Stimulated activated naive B cell treated with anti-CD40 and anti-IgM and Interleukin-4, amounts not matched to agents 10 μg/mL and 1 μg/mL and 100 μg/mL, for 72 hours (primary cell): Measurements from ENCODE around the gene ATP8A2.
"Not testable (repeated sequence)": the region's sequence is repeated elsewhere in the genome, so short reads cannot be mapped to it uniquely, and the experiment has no call there.

Experiments
- ATAC-seq, 2 donors: fragments of 150-1000 bp; cut with Tn5 transposase; replicated peaks; 2 replicates each; pipeline ENCODE4 v1.10.0; 2021; ENCODE audit warnings: moderate library complexity in 1 of 2
- DNase-seq: peaks from one replicate; pipeline ENCODE4 v3.0.0; 2021
- H3K27ac Mint-ChIP-seq: one replicate; pipeline ENCODE4 v1.8.0; 2022; ENCODE audit warnings: mild to moderate bottlenecking, mixed read lengths
- H3K27me3 Mint-ChIP-seq, 2 donors: one replicate each; pipeline ENCODE4 v1.8.0; 2022; ENCODE audit warnings: mixed read lengths in 2 of 2
- H3K36me3 Mint-ChIP-seq, 2 donors: one replicate each; pipeline ENCODE4 v1.8.0; 2022; ENCODE audit warnings: mixed read lengths in 2 of 2, mild to moderate bottlenecking in 1 of 2
- H3K4me1 Mint-ChIP-seq, 2 donors: one replicate each; pipeline ENCODE4 v1.8.0; 2022; ENCODE audit warnings: mixed read lengths in 2 of 2, mild to moderate bottlenecking in 1 of 2
- H3K4me3 Mint-ChIP-seq, 2 donors: one replicate each; pipeline ENCODE4 v1.8.0; 2022; ENCODE audit warnings: mild to moderate bottlenecking in 2 of 2, mixed read lengths in 2 of 2, moderate library complexity in 1 of 2
- H3K9me3 Mint-ChIP-seq, 2 donors: one replicate each; pipeline ENCODE4 v1.8.0; 2022; ENCODE audit warnings: mixed read lengths in 2 of 2, mild to moderate bottlenecking in 1 of 2

Gene ATP8A2

DNA sequence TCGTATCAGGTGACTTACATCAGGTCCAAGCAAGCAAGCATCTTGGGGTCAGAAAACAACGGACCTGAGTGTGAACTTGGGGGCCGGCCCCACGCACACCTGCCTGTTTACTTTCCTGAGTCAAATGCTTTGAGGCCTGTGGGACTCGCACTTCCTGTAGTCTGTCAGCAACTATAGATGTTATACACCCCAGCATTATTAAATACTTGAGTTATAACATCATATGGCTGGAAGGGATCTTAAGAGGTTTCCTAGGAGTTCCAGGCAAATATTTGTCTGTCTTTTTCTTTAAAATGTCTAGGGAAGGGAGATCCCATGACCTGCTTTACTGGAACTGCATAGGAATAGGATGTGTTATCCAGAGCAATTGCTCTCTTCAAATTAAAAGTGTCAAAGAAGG, 399.4 kb downstream of the ATP8A2 start:
- peaks cover 0 to 4% of the 10 kb centered on the region in 2 donors for H3K9me3 Mint-ChIP-seq
- no peaks in the 10 kb centered on the region for H3K36me3 Mint-ChIP-seq
- H3K27me3 Mint-ChIP-seq = peaks cover 0 to 11% of the 10 kb centered on the region in 2 donors
- DNase-seq (no peak), ATAC-seq (no peak)
- H3K4me1 Mint-ChIP-seq = no peaks in the 10 kb centered on the region
- no peak overlapping the region for H3K27ac Mint-ChIP-seq
- no peak overlapping the region for H3K4me3 Mint-ChIP-seq

GRCh38 chr13:25771641-25772478, 400.1 kb downstream of the ATP8A2 start:
- ATAC-seq (no peak), DNase-seq (no peak)
- Mint-ChIP-seq H3K36me3 (no peaks in the 10 kb centered on the region), H3K9me3 (peaks cover 0 to 2% of the 10 kb centered on the region in 2 donors), H3K27me3 (peaks cover 0 to 11% of the 10 kb centered on the region in 2 donors), H3K4me3 (no peak overlapping the region), H3K27ac (no peak overlapping the region), H3K4me1 (no peaks in the 10 kb centered on the region)

- peaks cover 0 to 11% of the 10 kb centered on the region in 2 donors for H3K27me3 Mint-ChIP-seq
- not testable (repeated sequence) for H3K4me1 Mint-ChIP-seq, DNase-seq, H3K9me3 Mint-ChIP-seq, H3K36me3 Mint-ChIP-seq, ATAC-seq, H3K27ac Mint-ChIP-seq, H3K4me3 Mint-ChIP-seq
Observed at GRCh38 chr13:25772534-25772933, 400.8 kb downstream of the ATP8A2 start.

GRCh38 chr13:25774056-25774455, 402.3 kb downstream of the ATP8A2 start:
- DNase-seq, H3K4me1 Mint-ChIP-seq, H3K36me3 Mint-ChIP-seq, ATAC-seq, H3K27ac Mint-ChIP-seq, H3K9me3 Mint-ChIP-seq, H3K4me3 Mint-ChIP-seq: not testable (repeated sequence)
- H3K27me3 Mint-ChIP-seq = peaks cover 7 to 15% of the 10 kb centered on the region in 2 donors

DNA sequence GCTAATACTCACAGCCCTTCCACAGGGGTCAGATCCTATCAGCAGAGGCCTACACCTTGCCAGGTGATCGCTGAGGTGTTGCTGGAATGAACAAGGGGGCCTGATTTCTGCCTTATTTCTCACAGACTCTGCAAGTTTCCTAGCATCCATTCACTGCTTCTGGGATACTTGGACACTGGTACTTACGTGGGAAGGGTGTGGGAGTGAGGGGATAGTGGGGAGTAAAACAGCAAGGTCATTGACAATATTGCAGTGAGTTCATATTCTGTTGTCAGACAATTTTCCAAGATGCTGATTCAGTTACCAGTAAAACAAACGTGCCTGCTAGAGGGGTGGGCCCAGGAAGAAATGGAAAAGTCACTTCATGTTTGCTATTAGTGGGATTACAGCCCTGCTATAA, 403.5 kb downstream of the ATP8A2 start:
- H3K4me3 Mint-ChIP-seq = no peak overlapping the region
- H3K27me3 Mint-ChIP-seq = peaks cover 7 to 15% of the 10 kb centered on the region in 2 donors
- no peak overlapping the region for H3K27ac Mint-ChIP-seq

DNA sequence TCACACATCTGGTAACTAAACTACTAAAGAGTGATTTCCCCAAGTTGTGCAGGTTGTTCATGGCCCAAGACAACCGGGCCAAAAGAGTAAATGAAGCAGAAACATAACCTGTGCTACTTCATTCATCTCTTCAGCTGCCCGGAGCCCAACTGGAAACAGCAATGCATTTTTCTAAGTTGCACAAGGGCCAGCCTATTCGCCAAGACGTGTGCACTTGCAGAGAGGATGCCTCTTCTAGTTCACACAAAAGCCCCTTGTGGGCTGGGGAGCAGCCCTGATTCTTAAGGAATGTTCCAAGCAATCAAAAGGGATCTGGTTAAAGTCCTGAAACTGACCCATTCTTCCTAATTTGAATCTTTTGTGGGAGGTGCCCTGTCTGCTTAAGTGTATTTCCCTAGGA, 404.2 kb downstream of the ATP8A2 start:
- ATAC-seq (no peak), DNase-seq (no peak)
- no peak overlapping the region for H3K27ac Mint-ChIP-seq
- H3K4me1 Mint-ChIP-seq = no peaks in the 10 kb centered on the region
- H3K4me3 Mint-ChIP-seq = no peak overlapping the region
- H3K27me3 Mint-ChIP-seq = peaks cover 7 to 15% of the 10 kb centered on the region in 2 donors
- H3K36me3 Mint-ChIP-seq = no peaks in the 10 kb centered on the region
- H3K9me3 Mint-ChIP-seq = no peaks in the 10 kb centered on the region

More for the DNA sequence above, 403.5 kb downstream of the ATP8A2 start:
- Mint-ChIP-seq H3K4me1 (no peaks in the 10 kb centered on the region), H3K36me3 (no peaks in the 10 kb centered on the region), H3K9me3 (no peaks in the 10 kb centered on the region)
- no peak for ATAC-seq
- DNase-seq = no peak

DNA sequence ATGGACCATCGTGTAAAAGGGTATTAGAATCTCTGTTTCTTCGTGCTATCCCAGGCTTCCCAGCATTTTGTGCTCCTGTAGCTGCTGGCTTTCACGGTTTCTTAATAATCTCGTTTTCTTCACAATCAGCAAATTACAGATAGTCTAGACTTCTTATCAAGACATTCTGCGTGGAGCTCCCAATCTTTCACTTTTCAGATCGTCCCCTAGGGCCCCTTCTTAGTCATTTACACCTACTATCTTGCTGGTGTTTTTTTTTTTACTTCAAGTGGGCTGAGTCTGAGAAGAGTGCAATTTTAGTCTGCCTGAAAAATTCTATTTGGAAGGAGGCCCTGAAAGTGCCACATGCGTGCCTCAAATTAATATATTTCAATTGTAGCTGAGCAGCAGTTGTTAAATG, 404.9 kb downstream of the ATP8A2 start:
- H3K4me1 Mint-ChIP-seq = no peaks in the 10 kb centered on the region
- H3K27ac Mint-ChIP-seq = no peak overlapping the region
- ATAC-seq = no peak
- no peaks in the 10 kb centered on the region for H3K9me3 Mint-ChIP-seq
- no peak overlapping the region for H3K4me3 Mint-ChIP-seq
- H3K36me3 Mint-ChIP-seq = no peaks in the 10 kb centered on the region
- DNase-seq = no peak
- H3K27me3 Mint-ChIP-seq = peaks cover 7 to 15% of the 10 kb centered on the region in 2 donors

- no peaks in the 10 kb centered on the region for H3K9me3 Mint-ChIP-seq
- no peak overlapping the region for H3K27ac Mint-ChIP-seq
- no peak overlapping the region for H3K4me3 Mint-ChIP-seq
- no peak for ATAC-seq
- peaks cover 7 to 15% of the 10 kb centered on the region in 2 donors for H3K27me3 Mint-ChIP-seq
- no peak for DNase-seq
- no peaks in the 10 kb centered on the region for H3K36me3 Mint-ChIP-seq
- H3K4me1 Mint-ChIP-seq = no peaks in the 10 kb centered on the region
Observed at GRCh38 chr13:25777509-25777908, 405.7 kb downstream of the ATP8A2 start.

DNA sequence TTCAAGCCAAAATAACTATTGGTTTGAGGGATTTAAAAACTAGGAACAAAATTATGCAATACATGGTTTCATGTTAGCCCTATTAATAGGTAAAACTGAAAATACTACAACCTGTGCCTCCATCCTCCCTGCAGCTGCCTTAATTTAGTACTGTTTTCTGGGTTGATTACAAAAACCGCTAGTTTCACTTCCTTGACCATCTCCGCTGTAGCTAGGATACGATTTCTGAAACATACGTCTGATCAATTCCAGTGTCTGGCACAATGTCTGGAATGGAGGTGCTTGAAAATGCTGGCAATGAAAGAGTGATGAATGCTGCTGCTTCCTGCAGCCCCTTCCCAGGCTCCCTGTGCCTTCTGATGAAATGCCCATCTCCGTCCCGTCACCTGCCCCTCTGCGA, 406.6 kb downstream of the ATP8A2 start:
- ATAC-seq (no peak), DNase-seq (no peak)
- H3K4me1 Mint-ChIP-seq = no peaks in the 10 kb centered on the region
- H3K4me3 Mint-ChIP-seq = no peak overlapping the region
- no peak overlapping the region for H3K27ac Mint-ChIP-seq
- H3K27me3 Mint-ChIP-seq = peaks cover 7 to 15% of the 10 kb centered on the region in 2 donors
- no peaks in the 10 kb centered on the region for H3K9me3 Mint-ChIP-seq
- H3K36me3 Mint-ChIP-seq = no peaks in the 10 kb centered on the region

DNA sequence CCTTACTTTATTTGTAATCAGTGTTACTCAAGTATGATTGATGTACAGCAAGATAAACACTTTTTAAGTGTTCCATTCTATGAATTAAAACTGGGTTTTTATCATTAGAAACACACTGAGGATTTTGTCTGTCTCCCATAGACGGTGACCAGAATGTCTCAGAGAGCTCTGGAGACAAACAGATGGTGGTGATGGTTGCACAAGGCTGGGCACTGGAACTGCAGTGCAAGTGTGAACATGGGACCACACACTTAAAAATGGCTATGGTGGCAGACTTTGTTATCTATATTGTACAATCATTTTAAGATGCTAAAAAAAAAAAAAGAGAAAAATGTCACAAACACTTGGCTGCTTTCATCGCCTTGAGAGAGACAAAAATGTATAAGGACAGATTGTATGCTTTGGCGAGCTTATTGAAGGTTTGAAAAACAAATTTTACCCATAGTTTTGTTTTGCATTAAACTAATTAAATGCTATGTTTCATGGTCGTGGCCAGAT, 407.1 kb downstream of the ATP8A2 start:
- ATAC-seq (no peak), DNase-seq (no peak)
- no peaks in the 10 kb centered on the region for H3K36me3 Mint-ChIP-seq
- H3K27ac Mint-ChIP-seq = no peak overlapping the region
- H3K4me1 Mint-ChIP-seq = no peaks in the 10 kb centered on the region
- H3K27me3 Mint-ChIP-seq = peaks cover 7 to 11% of the 10 kb centered on the region in 2 donors
- H3K9me3 Mint-ChIP-seq = no peaks in the 10 kb centered on the region
- no peak overlapping the region for H3K4me3 Mint-ChIP-seq

DNA sequence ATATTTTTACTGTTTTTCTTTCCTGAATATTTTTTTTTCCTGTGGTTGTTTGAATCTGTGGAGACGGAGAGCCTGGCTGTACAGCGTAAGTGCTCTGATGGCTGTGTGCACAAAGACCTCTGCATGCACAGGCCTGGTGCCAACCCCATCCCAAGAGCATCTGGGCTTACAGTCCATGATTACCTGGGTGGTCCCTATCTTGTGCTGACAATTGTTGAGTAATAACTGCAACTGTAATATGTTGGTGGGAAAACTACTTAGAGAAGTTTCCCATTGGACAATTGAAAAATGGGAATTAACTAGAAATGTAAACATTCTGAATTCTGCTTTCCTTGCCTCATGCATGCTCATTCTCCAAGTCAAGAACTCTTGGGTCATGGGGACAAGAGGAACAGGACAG, 411.3 kb downstream of the ATP8A2 start:
- ATAC-seq (no peak), DNase-seq (no peak)
- Mint-ChIP-seq H3K4me1 (peaks cover 0 to 4% of the 10 kb centered on the region in 2 donors), H3K36me3 (peaks cover 0 to 1% of the 10 kb centered on the region in 2 donors), H3K27me3 (peaks cover 9 to 11% of the 10 kb centered on the region in 2 donors), H3K9me3 (no peaks in the 10 kb centered on the region), H3K27ac (no peak overlapping the region), H3K4me3 (no peak overlapping the region)

DNA sequence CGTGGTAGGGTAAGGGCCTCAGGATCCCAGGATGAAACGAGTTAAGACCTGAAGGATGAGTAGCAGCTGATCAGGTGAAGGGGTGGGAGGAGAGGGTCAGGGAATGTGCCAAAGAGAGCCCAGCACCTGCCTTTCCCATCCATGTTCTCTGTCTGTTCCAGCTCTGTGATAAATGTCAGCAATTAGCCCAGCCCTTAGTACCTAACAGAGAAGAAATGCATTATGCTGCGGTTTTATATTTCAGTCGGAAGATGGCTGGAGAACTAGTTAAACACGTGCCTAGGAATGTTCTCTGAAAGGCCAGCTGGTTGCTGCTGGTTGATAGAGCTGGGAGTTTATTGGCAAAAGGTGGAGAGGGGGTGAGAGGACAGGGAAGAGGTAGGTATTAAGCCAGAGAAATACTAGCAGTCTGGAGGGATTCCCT, 411.8 kb downstream of the ATP8A2 start:
- Mint-ChIP-seq H3K9me3 (no peaks in the 10 kb centered on the region), H3K27me3 (peaks cover 7% of the 10 kb centered on the region in 2 donors), H3K4me3 (no peak overlapping the region), H3K4me1 (peaks cover 0 to 4% of the 10 kb centered on the region in 2 donors), H3K27ac (no peak overlapping the region), H3K36me3 (peaks cover 0 to 1% of the 10 kb centered on the region in 2 donors)
- DNase-seq (no peak), ATAC-seq (no peak)

- no peak for ATAC-seq
- Mint-ChIP-seq H3K27ac (no peak overlapping the region), H3K9me3 (no peaks in the 10 kb centered on the region)
Observed at GRCh38 chr13:25784119-25784518, 412.3 kb downstream of the ATP8A2 start.

GRCh38 chr13:25790137-25790536, 418.4 kb downstream of the ATP8A2 start:
- H3K27ac Mint-ChIP-seq, H3K36me3 Mint-ChIP-seq, H3K4me3 Mint-ChIP-seq, DNase-seq, ATAC-seq, H3K4me1 Mint-ChIP-seq, H3K27me3 Mint-ChIP-seq, H3K9me3 Mint-ChIP-seq: not testable (repeated sequence)

More at GRCh38 chr13:25784119-25784518, 412.3 kb downstream of the ATP8A2 start:
- Mint-ChIP-seq H3K36me3 (peaks cover 0 to 1% of the 10 kb centered on the region in 2 donors), H3K27me3 (peaks cover 4 to 5% of the 10 kb centered on the region in 2 donors), H3K4me3 (no peak overlapping the region), H3K4me1 (peaks cover 0 to 4% of the 10 kb centered on the region in 2 donors)
- no peak for DNase-seq

- no peak for ATAC-seq
- no peak for DNase-seq
- H3K36me3 Mint-ChIP-seq = no peaks in the 10 kb centered on the region
- H3K27me3 Mint-ChIP-seq = no peaks in the 10 kb centered on the region
- no peaks in the 10 kb centered on the region for H3K9me3 Mint-ChIP-seq
- no peak overlapping the region for H3K4me3 Mint-ChIP-seq
- peaks cover 0 to 4% of the 10 kb centered on the region in 2 donors for H3K4me1 Mint-ChIP-seq
- H3K27ac Mint-ChIP-seq = no peak overlapping the region
Observed at GRCh38 chr13:25795277-25795676, 423.5 kb downstream of the ATP8A2 start.
